MM.1S (cell line): ENCODE data around the gene PTPN20.

Experiments
- DNase-seq: peaks from one replicate; pipeline ENCODE4 v3.0.0-alpha.2; 2015
- H2AFZ ChIP-seq: fragments of 300-600 bp; sonication (generic); 2 replicates; pipeline ENCODE4 v1.6.0; 2016; ENCODE audit warnings: antibody characterized with exemption, low read length
- H3F3A ChIP-seq: fragments of 300-600 bp; sonication (generic); 2 replicates; pipeline ENCODE4 v1.6.1; 2016; ENCODE audit warnings: mild to moderate bottlenecking, antibody characterized with exemption, low read length, moderate library complexity, mixed read lengths; ENCODE audit not compliant: insufficient read depth
- H3K27ac ChIP-seq: fragments of 300-600 bp; sonication (generic); 2 replicates; pipeline ENCODE4 v1.5.1; 2016; ENCODE audit warnings: mild to moderate bottlenecking, low read length
- H3K27me3 ChIP-seq: fragments of 300-600 bp; sonication (generic); replicated peaks from 2 replicates; pipeline ENCODE4 v1.6.0; 2016; ENCODE audit warnings: low read length; ENCODE audit not compliant: insufficient read depth
- H3K36me3 ChIP-seq: fragments of 300-600 bp; sonication (generic); replicated peaks from 2 replicates; pipeline ENCODE4 v1.6.1; 2016; ENCODE audit warnings: mild to moderate bottlenecking, low read length, mixed read lengths; ENCODE audit not compliant: insufficient read depth
- H3K4me1 ChIP-seq: fragments of 300-600 bp; sonication (generic); 2 replicates; pipeline ENCODE4 v1.6.1; 2016; ENCODE audit warnings: low read length, mixed read lengths
- H3K4me2 ChIP-seq: fragments of 300-600 bp; sonication (generic); 2 replicates; pipeline ENCODE4 v1.6.0; 2016; ENCODE audit warnings: low read depth, low read length
- H3K4me3 ChIP-seq: fragments of 300-600 bp; sonication (generic); 2 replicates; pipeline ENCODE4 v1.5.1; 2016; ENCODE audit warnings: low read length, mixed read lengths
- H3K79me2 ChIP-seq: fragments of 300-600 bp; sonication (generic); 2 replicates; pipeline ENCODE4 v1.6.1; 2016; ENCODE audit warnings: mixed run types, low read length, mixed read lengths
- H3K9ac ChIP-seq: fragments of 300-600 bp; sonication (generic); 2 replicates; pipeline ENCODE4 v1.6.1; 2016; ENCODE audit warnings: low read length, mixed read lengths
- H3K9me2 ChIP-seq: fragments of 300-600 bp; sonication (generic); replicated peaks from 2 replicates; pipeline ENCODE4 v1.6.1; 2016; ENCODE audit warnings: mild to moderate bottlenecking, low read length, mixed read lengths; ENCODE audit not compliant: insufficient read depth
- H3K9me3 ChIP-seq: fragments of 300-600 bp; sonication (generic); replicated peaks from 2 replicates; pipeline ENCODE4 v1.6.1; 2016; ENCODE audit warnings: mild to moderate bottlenecking, low read length, mixed read lengths; ENCODE audit not compliant: insufficient read depth
- H4K20me1 ChIP-seq: fragments of 300-600 bp; sonication (generic); 2 replicates; pipeline ENCODE4 v1.6.1; 2016; ENCODE audit warnings: mild to moderate bottlenecking, low read length, moderate library complexity, mixed read lengths; ENCODE audit not compliant: insufficient read depth
- EZH2 ChIP-seq: fragments of 300-600 bp; sonication (generic); optimal IDR thresholded peaks from 2 replicates; pipeline ENCODE3; 2017; ENCODE audit warnings: low read depth, mild to moderate bottlenecking, antibody characterized with exemption, low read length, mixed read lengths
- EZH2phosphoT487 ChIP-seq: fragments of 300-600 bp; sonication (generic); IDR thresholded peaks from 2 replicates; pipeline ENCODE4 v1.6.1; 2018; ENCODE audit warnings: antibody characterized with exemption, low read length
- TF ChIP-seq, protein P1 (sequence below): fragments of 300-600 bp; sonication (generic); IDR thresholded peaks from 2 replicates; pipeline ENCODE4 v1.5.1; 2016; ENCODE audit warnings: antibody characterized with exemption, low read length, mixed read lengths

PTPN20 gene

DNA sequence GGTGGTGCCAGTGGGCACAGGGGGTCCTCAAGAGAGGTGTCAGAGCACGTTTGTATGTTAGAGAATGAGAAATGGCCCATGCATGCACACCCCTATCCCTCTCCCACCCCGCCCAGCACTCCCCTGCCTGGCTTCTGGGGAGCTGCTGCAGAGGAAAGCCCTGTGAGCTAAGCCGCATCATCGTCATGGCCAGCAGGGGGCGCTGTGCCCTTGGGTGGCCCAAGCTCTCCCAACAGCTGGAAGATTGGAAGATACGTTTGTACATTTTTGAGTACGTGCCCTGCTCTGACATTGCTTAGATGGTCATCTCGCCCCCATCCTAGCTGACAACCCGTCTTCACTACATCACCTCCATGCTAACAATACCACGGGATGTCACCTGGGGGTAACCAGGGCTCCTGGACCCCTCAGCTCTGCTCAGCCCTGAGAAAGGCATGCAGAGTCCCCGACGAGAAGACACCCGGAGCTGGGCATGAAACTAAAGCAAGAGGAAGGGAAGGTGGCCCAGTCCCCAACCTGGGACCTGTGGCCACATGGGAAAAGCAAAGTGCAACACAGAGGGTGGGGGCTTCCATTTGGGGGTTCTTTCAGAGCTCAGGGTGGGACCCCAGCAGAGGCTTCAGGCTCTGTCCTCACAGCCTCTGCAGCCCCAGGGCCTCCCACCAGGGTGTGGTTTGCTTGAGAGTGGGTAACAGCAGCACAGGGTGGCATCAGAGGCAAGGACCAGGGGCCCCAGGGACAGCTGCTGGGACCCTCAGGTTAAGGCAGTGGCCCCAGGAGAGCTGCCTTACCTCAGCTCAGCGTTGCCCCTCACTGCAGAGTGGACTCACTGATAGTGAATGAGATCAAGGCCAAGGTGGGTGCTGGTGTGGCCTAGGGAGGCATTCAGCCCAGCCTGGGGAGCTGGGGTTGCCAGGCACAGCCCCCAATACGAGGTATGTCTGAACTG lies 136.6 kb downstream of the PTPN20 start:
- Histone ChIP-seq H3K9ac (no peak overlapping the region), H3K9me2 (no peaks in the 10 kb centered on the region), H3K79me2 (no peaks in the 10 kb centered on the region), H4K20me1 (no peaks in the 10 kb centered on the region), H3F3A (no peaks in the 10 kb centered on the region), H3K36me3 (no peaks in the 10 kb centered on the region), H3K4me3 (no peak overlapping the region), H3K4me2 (no peak overlapping the region), H2AFZ (no peak overlapping the region), H3K4me1 (no peaks in the 10 kb centered on the region), H3K27me3 (no peaks in the 10 kb centered on the region), H3K27ac (no peak overlapping the region), H3K9me3 (no peaks in the 10 kb centered on the region)
- DNase-seq: peak; percentile 63
- TF ChIP-seq EZH2phosphoT487: no peak
- no peak for TF ChIP-seq EZH2
- TF ChIP-seq, protein P1, sequence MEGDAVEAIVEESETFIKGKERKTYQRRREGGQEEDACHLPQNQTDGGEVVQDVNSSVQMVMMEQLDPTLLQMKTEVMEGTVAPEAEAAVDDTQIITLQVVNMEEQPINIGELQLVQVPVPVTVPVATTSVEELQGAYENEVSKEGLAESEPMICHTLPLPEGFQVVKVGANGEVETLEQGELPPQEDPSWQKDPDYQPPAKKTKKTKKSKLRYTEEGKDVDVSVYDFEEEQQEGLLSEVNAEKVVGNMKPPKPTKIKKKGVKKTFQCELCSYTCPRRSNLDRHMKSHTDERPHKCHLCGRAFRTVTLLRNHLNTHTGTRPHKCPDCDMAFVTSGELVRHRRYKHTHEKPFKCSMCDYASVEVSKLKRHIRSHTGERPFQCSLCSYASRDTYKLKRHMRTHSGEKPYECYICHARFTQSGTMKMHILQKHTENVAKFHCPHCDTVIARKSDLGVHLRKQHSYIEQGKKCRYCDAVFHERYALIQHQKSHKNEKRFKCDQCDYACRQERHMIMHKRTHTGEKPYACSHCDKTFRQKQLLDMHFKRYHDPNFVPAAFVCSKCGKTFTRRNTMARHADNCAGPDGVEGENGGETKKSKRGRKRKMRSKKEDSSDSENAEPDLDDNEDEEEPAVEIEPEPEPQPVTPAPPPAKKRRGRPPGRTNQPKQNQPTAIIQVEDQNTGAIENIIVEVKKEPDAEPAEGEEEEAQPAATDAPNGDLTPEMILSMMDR: peak; percentile 91

DNA sequence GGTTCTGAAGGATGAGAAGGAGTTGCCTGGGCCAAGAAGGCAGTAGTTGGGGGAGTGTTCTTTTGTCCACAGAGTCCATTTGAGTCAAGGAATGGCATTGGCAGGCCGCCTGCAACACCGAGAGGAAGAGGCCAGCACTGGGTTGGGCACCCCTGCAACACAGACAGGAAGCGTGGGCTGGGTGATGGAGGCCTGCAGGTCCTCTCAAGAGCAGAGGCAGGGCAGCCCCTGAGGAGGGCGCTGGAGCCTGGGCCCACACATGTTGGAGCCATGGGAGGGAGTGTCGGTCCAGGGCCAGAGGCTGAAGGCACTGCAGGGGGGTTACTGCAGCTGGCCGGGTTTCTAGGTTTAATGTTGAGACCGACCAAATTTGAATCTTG lies 137.3 kb downstream of the PTPN20 start:
- H3F3A ChIP-seq: no peaks in the 10 kb centered on the region
- no peak overlapping the region for H3K4me3 ChIP-seq
- no peaks in the 10 kb centered on the region for H3K9me2 ChIP-seq
- H3K79me2 ChIP-seq: no peaks in the 10 kb centered on the region
- no peak overlapping the region for H3K27ac ChIP-seq
- DNase-seq: no peak
- H3K9me3 ChIP-seq: no peaks in the 10 kb centered on the region
- no peak overlapping the region for H3K4me2 ChIP-seq
- no peak overlapping the region for H3K9ac ChIP-seq
- no peaks in the 10 kb centered on the region for H3K27me3 ChIP-seq
- H3K36me3 ChIP-seq: no peaks in the 10 kb centered on the region
- no peaks in the 10 kb centered on the region for H4K20me1 ChIP-seq
- no peak overlapping the region for H2AFZ ChIP-seq
- H3K4me1 ChIP-seq: no peaks in the 10 kb centered on the region
- no peak for TF ChIP-seq EZH2phosphoT487
- TF ChIP-seq, protein P1: no peak
- TF ChIP-seq EZH2: no peak

DNA sequence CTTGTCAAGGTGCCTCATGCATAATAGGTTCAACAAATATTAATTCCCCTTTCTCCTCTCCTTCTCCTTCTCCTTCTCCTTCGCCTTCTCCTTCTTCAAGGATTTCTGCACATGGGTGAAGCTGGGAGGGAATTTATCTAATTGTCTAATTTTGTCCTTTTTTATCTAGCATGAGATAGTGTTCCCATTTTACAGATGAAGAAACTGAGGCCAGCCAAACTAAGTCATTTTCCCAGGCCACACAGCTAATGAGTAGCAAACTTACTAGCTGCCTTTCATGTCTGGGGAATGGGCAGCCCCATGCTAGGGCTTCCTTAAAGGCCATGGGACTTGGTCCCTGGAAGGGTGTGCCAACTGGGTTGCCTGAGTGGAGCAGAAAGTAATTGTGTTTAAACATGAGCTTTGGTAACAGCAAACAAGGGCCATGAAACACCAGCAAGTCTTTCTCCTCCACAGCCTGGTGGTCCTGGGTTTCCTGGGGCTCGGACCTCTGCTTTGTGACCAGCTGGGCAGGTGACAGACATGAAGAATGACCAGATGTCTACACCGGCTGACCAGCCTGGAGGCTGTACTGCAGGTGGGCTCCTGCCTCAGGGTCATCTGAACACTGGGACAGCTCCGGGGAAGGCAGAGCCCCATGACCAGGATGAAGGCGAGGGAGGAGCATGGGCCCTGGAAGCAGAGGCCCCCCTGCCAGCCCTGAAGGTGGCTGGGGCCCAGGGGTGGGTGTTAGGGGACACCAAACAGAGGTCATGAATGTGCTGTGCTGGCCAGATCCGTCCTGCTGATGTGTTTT lies 138.0 kb downstream of the PTPN20 start:
- Histone ChIP-seq H3K4me1 (no peaks in the 10 kb centered on the region), H3K9me3 (no peaks in the 10 kb centered on the region), H3K9ac (no peak overlapping the region), H2AFZ (no peak overlapping the region), H3F3A (no peaks in the 10 kb centered on the region), H3K27ac (no peak overlapping the region), H3K27me3 (no peaks in the 10 kb centered on the region), H3K9me2 (no peaks in the 10 kb centered on the region), H3K79me2 (no peaks in the 10 kb centered on the region), H3K36me3 (no peaks in the 10 kb centered on the region), H3K4me2 (no peak overlapping the region), H4K20me1 (no peaks in the 10 kb centered on the region), H3K4me3 (no peak overlapping the region)
- DNase-seq: no peak
- TF ChIP-seq EZH2phosphoT487 (no peak), EZH2 (no peak)
- TF ChIP-seq, protein P1: no peak
